Ovary (tissue), 9 donors: ENCODE measurements around the gene ZNF813. TPM values are rescaled to one million over a fixed set of nuclear protein-coding genes. Genes with fewer than 3 reads are reported as not detected.
"Not testable (repeated sequence)": the region's sequence is repeated elsewhere in the genome, so short reads cannot be mapped to it uniquely, and the experiment has no call there.

Source experiments
- DNase-seq, 5 donors: peaks; one replicate each; pipeline ENCODE4 v3.0.0-alpha.2; 2019 to 2020
- H3K27ac ChIP-seq, 2 donors: fragments of 200-600 bp; one replicate each; pipeline versions ENCODE4 v1.5.1 to v1.8.0; 2019 to 2022
- H3K27me3 ChIP-seq: fragments of 200-600 bp; one replicate; pipeline ENCODE4 v1.8.0; 2022
- H3K36me3 ChIP-seq: fragments of 200-600 bp; sonication (generic); one replicate; pipeline ENCODE4 v1.5.1; 2019
- H3K4me1 ChIP-seq: one replicate; pipeline ENCODE4 v1.8.1; 2013; ENCODE audit warnings: mild to moderate bottlenecking, moderate library complexity; ENCODE audit not compliant: insufficient read depth
- H3K4me3 ChIP-seq: fragments of 200-600 bp; sonication (generic); one replicate; pipeline ENCODE4 v1.5.1; 2017
- H3K9me3 ChIP-seq, 2 donors: fragments of 200-600 bp in 1 of 2; sonication (generic) in 1 of 2; one replicate each; pipeline versions ENCODE4 v1.5.1 to v1.8.1; 2013 to 2019; ENCODE audit warnings: mild to moderate bottlenecking in 1 of 2, moderate library complexity in 1 of 2
- EP300 ChIP-seq: sonication (generic); formaldehyde crosslinking; IDR thresholded peaks from one replicate; pipeline ENCODE4 v1.6.1; 2017; ENCODE audit warnings: antibody characterized with exemption
- POLR2A ChIP-seq: fragments of 450-650 bp; IDR thresholded peaks from one replicate; pipeline ENCODE4 v1.6.1; 2017; ENCODE audit warnings: antibody characterized with exemption, mild to moderate bottlenecking, moderate library complexity
- WGBS, 3 donors: extraction: QIAGEN DNeasy Blood & Tissue Kit in 1 of 3; methylation state at CpG; one replicate each; pipeline versions ENCODE4 v1.1.5 to v1.1.7; 2013 to 2017; 5-methylcytosine and 5-hydroxymethylcytosine counted together
- intact Hi-C, 4 donors: fragments of 100-400 bp; cut with DNase I; formaldehyde crosslinking; loops; one replicate each; pipeline versions ENCODE4 v1.11.0 to v1.15.1; 2022 to 2023
- polyA plus RNA-seq, 2 donors: library from polyadenylated mRNA; stranded (reverse); fragments of 200-250 nt in 1 of 2; fragments of 350-450 nt in 1 of 2; fragmentation: Illumina TruSeq in 1 of 2; extraction: RNeasy Lipid Tissue Mini Kit (QIAGEN cat#74804) in 1 of 2; gene quantifications; one replicate each; pipeline ENCODE4 v1.2.3, GENCODE V29; 2013 to 2014
- total RNA-seq, 7 donors: library from RNA; depleted of rRNA in 2 of 7; stranded (reverse); fragments of >200 nt in 2 of 7; fragmentation: NEBNext Ultra II Directional in 3 of 7; extraction: Animal tissue kit (Norgen Biotek cat#: 25700) in 3 of 7; gene quantifications; one replicate each; pipeline versions ENCODE4 v1.1.0 to v1.2.4, GENCODE V29; 2016 to 2023
- TF ChIP-seq, protein P1 (sequence below), 3 donors: fragments of 450-650 bp in 2 of 3; fragments of 200-600 bp in 1 of 3; IDR thresholded peaks; one replicate each; pipeline versions ENCODE4 v1.5.1 to v1.8.0; 2016 to 2022; ENCODE audit warnings: antibody characterized with exemption in 3 of 3, mild to moderate bottlenecking in 1 of 3
- donor health status: DM: no; HTN: no; CAD: no; lungs with moderate emphysema.
- donor health status: DM: no; HTN: no; CAD: no.
- donor health status: Bipolar disorder and iron deficiency.
- donor health status: DM: yes; HTN: yes; CAD: no.
- donor health status: DM: no; HTN: no; CAD: no.
- donor health status: DM: yes; HTN: yes; CAD: no.

The ZNF813 gene
- total and polyA plus RNA-seq, 9 donors, result 1.9 to 6.0 (median 3.1) TPM

DNA sequence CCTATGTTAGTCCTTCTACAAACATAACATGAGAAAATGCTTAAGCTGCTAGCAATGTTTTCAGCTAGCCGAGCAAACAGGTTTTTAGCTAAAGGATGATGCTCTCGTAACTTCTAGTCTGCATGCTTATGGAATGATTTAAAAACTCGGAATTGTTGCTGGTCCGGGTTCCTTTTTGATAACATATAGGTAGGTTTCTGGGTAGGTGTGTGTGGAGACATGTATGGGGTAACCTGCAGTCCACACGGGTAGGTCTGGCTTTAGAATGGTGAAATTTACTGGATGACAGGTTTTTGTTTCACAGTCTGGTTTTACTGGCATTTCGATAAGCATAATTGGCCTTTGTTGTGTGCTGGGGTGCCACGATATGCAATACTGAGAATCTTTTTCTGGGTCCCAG is 4.4 kb downstream of the ZNF813 start:
- DNase-seq, result no peak
- intact Hi-C loops, result no loop called here
- Histone ChIP-seq H3K4me1 (no peaks in the 10 kb centered on the region), H3K27me3 (no peaks in the 10 kb centered on the region), H3K27ac (no peak overlapping the region), H3K36me3 (no peaks in the 10 kb centered on the region), H3K9me3 (peaks cover 0 to 9% of the 10 kb centered on the region in 2 donors), H3K4me3 (no peak overlapping the region)
- WGBS, 3 donors, result 90 to 93% (median 92%) methylated on average over 7 of the region's 7 CpGs
- TF ChIP-seq EP300, result no peak

DNA sequence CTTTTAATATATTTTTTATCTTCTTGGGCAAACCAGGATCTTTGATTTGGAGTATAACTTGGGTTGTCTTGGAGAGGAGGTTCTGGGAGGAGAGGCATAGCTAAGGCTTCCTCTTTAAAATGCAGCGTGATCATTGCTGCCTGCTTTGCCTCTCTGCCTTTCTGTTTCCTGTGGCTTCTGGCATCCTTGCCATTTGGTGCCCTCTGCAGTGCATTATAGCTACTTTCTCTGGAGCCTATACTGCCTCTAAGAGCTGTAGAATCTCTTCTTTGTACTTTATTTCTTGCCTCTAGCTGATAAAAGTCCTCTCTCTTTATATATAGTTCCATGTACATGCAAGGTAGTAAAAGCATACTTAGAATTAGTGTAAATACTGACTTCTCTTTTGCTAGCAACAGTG is 7.3 kb downstream of the ZNF813 start:
- peaks cover 0 to 24% of the 10 kb centered on the region in 2 donors for H3K9me3 ChIP-seq
- H3K27me3 ChIP-seq, H3K27ac ChIP-seq, H3K4me1 ChIP-seq, DNase-seq, H3K4me3 ChIP-seq, intact Hi-C loops, H3K36me3 ChIP-seq: not testable (repeated sequence)
- WGBS, 3 donors, result 55 to 81% (median 69%) methylated on average over 1 of the region's 1 CpG

DNA sequence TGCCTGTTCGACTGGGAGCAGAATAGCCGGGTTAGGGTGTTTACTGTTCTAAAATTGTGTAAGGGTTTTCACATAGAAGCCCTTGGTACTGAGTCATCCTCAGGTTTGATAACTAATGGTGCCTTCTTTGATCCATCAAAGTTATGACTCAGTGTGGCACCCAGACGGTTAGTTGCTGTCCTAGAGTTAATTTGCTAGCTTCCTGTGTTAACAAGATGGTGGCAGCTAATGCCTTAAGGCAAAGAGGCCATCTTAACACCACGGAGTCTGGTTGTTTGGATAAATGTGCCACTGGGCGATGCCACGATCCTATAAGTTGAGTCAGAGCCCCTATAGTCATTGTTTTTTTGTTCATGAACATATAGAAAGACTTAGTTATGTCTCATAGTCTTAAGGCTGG is 7.9 kb downstream of the ZNF813 start:
- H3K27me3 ChIP-seq, H3K4me1 ChIP-seq, DNase-seq, H3K4me3 ChIP-seq, H3K36me3 ChIP-seq, intact Hi-C loops, H3K27ac ChIP-seq: not testable (repeated sequence)
- peaks cover 0 to 24% of the 10 kb centered on the region in 2 donors for H3K9me3 ChIP-seq
- whole genome bisulfite sequencing, 3 donors, result 86 to 92% (median 89%) methylated on average over 6 of the region's 6 CpGs

DNA sequence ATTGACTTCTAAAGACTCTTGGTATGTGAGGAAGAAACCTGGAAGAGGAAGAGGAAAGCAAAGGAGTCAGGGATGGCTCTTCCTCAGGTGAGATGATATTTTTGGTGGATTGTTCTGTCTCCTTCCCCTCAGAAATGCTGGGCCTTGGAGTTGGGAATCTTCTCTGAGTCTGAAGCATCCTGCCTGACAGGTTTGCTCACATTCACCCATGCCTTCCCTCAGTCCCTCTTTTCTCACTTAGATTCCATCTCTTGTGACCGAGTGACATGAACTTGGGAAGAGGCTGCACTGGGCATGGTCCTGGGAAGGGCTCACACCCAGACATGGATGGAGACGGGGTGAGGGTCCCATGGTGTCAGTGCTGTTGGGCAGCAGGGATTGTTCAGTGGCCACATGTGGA is 16.2 kb downstream of the ZNF813 start:
- DNase-seq, intact Hi-C loops, H3K4me3 ChIP-seq, H3K27ac ChIP-seq, H3K27me3 ChIP-seq, H3K36me3 ChIP-seq, H3K4me1 ChIP-seq: not testable (repeated sequence)
- H3K9me3 ChIP-seq, result peaks cover 0 to 25% of the 10 kb centered on the region in 2 donors
- 91 to 97% (median 96%) methylated on average over 2 of the region's 2 CpGs for WGBS, 3 donors

DNA sequence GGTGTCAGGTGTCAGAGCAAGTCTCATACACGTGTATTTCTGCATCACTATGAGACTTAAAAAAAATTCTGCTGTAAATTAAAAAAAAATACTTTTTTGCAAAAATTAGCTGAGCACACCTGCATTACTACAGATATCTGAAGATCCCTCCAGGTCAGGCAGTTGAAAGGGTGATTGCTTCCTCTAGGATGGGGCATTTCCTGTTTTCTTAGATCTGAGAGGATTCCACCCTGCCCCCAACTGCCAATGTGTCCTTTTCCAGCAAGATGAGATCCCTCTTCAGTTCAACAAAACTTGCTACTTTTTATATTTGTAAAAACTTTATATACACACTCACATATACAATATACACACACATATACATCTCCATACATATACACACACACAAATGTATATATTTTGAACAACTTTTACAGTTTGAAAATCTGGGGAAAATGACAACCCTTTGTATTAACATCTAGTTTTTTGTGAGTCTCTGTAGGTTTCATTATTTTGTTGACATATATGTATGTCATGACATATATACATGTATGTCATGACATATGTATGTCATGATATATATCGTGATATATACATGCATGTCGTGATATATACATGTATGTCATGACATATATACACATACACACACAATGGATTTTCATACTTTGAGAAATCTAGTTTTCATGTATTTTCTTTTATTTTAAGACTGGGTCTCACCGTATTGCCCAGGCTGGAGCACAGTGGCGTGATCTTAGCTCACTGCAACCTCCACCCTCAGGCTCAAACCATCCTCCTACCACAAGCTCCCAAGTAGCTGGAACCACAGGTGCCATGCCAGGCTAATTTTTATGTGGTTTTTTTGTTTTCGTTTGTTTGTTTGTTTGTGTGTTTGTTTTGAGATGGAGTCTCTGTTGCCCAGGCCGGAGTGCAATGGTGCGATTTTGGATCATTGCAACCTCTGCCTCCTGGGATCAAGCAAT is 17.8 kb downstream of the ZNF813 start:
- Histone ChIP-seq H3K9me3 (peaks cover 0 to 26% of the 10 kb centered on the region in 2 donors), H3K27ac (no peak overlapping the region), H3K27me3 (no peaks in the 10 kb centered on the region), H3K36me3 (no peaks in the 10 kb centered on the region), H3K4me1 (no peaks in the 10 kb centered on the region), H3K4me3 (no peak overlapping the region)
- TF ChIP-seq, protein P1, sequence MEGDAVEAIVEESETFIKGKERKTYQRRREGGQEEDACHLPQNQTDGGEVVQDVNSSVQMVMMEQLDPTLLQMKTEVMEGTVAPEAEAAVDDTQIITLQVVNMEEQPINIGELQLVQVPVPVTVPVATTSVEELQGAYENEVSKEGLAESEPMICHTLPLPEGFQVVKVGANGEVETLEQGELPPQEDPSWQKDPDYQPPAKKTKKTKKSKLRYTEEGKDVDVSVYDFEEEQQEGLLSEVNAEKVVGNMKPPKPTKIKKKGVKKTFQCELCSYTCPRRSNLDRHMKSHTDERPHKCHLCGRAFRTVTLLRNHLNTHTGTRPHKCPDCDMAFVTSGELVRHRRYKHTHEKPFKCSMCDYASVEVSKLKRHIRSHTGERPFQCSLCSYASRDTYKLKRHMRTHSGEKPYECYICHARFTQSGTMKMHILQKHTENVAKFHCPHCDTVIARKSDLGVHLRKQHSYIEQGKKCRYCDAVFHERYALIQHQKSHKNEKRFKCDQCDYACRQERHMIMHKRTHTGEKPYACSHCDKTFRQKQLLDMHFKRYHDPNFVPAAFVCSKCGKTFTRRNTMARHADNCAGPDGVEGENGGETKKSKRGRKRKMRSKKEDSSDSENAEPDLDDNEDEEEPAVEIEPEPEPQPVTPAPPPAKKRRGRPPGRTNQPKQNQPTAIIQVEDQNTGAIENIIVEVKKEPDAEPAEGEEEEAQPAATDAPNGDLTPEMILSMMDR (IDR thresholded peaks at IDR 0.05), result no peak
- TF ChIP-seq EP300 (no peak), POLR2A (no peak)
- DNase-seq, result no peak
- intact Hi-C loops, result no loop called here
- WGBS, 3 donors, result 75 to 84% (median 79%) methylated on average over 8 of the region's 8 CpGs

DNA sequence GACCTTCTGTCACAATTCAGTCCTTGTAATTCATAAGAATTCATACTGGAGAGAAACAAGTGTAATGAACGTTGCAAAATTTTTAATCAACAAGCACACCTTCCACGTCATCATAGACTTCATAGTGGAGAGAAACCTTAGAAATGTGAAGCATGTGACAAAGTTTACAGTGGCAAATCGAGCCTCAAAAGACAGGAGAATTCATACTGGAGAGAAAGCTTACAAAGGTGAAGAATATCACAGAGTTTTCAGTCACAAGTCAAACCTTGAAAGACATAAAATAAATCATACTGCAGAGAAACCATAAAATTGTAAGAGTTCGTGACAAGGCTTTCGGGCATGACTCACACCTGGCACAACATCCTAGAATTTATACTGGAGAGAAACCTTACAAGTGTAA is 24.6 kb downstream of the ZNF813 start:
- Histone ChIP-seq H3K4me1 (no peaks in the 10 kb centered on the region), H3K9me3 (peaks cover 0 to 21% of the 10 kb centered on the region in 2 donors), H3K27me3 (no peaks in the 10 kb centered on the region), H3K4me3 (no peak overlapping the region), H3K36me3 (no peaks in the 10 kb centered on the region), H3K27ac (no peak overlapping the region)
- WGBS, 3 donors, result 96 to 99% (median 97%) methylated on average over 5 of the region's 5 CpGs
- TF ChIP-seq POLR2A (no peak), EP300 (no peak)
- TF ChIP-seq, protein P1 (IDR thresholded peaks at IDR 0.05), result no peak
- intact Hi-C loops, result no loop called here
- DNase-seq, result no peak

DNA sequence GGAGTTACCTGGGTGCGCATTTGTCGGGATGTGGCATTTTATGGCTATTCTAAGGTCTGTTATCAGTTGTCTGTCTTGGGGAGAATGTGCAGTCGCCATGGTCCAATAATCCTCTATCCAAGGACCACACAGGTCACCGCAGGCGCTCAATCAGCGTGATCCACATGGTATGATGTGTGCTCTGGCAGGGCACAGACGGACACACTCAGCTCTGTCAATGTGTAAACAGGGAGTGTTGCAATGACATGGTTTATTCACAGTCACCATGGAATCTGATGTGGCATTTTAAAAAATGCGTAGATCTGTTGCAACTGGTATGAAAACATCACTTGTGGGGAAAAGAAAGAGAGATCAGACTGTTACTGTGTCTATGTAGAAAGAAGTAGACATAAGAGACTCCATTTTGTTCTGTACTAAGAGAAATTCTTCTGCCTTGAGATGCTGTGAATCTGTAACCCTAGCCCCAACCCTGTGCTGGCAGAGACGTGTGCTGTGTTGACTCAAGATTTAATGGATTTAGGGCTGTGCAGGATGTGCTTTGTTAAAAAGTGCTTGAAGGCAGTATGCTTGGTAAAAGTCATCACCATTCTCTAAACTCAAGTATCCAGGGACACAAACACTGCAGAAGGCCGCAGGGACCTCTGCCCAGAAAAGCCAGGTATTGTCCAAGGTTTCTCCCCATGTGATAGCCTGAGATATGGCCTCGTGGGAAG is 29.9 kb downstream of the ZNF813 start:
- H3K4me1 ChIP-seq, H3K36me3 ChIP-seq, H3K27ac ChIP-seq, intact Hi-C loops, H3K27me3 ChIP-seq, H3K4me3 ChIP-seq, H3K9me3 ChIP-seq, DNase-seq: not testable (repeated sequence)
- 52 to 60% (median 59%) methylated on average over 11 of the region's 11 CpGs for WGBS, 3 donors

DNA sequence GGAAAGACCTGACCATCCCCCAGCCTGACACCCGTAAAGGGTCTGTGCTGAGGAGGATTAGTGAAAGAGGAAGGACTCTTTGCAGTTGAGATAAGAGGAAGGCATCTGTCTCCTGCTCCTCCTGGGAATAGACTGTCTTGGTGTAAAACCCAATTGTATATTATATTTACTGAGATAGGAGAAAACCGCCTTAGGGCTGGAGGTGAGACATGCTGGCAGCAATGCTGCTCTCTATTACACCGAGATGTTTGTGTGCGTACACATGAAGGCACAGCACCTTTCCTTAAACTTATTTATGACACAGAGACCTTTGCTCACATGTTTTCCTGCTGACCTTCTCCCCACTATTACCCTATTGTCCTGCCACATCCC is 30.5 kb downstream of the ZNF813 start:
- H3K9me3 ChIP-seq, intact Hi-C loops, H3K27me3 ChIP-seq, H3K27ac ChIP-seq, H3K4me1 ChIP-seq, DNase-seq, H3K36me3 ChIP-seq, H3K4me3 ChIP-seq: not testable (repeated sequence)
- 43 to 48% (median 43%) methylated on average over 4 of the region's 4 CpGs for WGBS, 3 donors

DNA sequence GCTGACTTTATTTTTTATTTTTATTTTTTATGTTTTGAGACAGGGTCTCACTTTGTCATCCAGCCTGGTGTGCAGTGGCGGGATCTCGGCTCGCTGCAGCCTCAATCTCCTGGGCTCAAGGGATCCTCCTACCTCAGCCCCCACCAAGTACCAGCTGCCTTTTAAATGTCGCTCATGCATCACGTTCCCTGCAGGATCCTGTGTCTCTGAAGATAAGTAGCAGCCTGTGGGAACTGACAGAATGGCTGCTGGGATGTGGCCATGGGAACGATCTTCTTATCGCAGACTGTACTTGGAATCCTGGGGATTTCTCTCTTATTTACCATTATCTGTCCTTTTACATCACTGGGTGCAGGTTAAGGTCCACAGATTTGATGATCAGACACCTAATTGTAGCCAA is 35.6 kb downstream of the ZNF813 start:
- H3K4me1 ChIP-seq, DNase-seq, intact Hi-C loops, H3K36me3 ChIP-seq, H3K27me3 ChIP-seq, H3K27ac ChIP-seq, H3K4me3 ChIP-seq, H3K9me3 ChIP-seq: not testable (repeated sequence)
- 33 to 43% (median 35%) methylated on average over 7 of the region's 7 CpGs for WGBS, 3 donors
